Keratinocyte (primary cell): ENCODE results near the gene KCNN3. TPM values are rescaled to one million over a fixed set of nuclear protein-coding genes. Genes with fewer than 3 reads are reported as not detected.

ENCODE experiments used
- DNase-seq: peaks from one replicate; pipeline ENCODE4 v3.0.0-alpha.2; 2011; ENCODE audit warnings: low read depth, missing footprints, low spot score
- FAIRE-seq: peaks from 2 replicates; lab custom pipeline; 2011; peaks lifted over from hg19 to GRCh38; lab: Jason Lieb, UNC
- H2AFZ ChIP-seq: 2 replicates; pipeline ENCODE4 v1.6.0; 2012; ENCODE audit warnings: low read length, control low read depth, inconsistent platforms; ENCODE audit not compliant: control insufficient read depth
- H3K27ac ChIP-seq: 2 replicates; pipeline ENCODE4 v1.5.1; 2011; ENCODE audit warnings: low read length; ENCODE audit not compliant: control insufficient read depth, insufficient read depth
- H3K27me3 ChIP-seq: 3 replicates; pipeline ENCODE4 v1.6.0; 2011; ENCODE audit warnings: low read length; ENCODE audit not compliant: control insufficient read depth, insufficient read depth; ENCODE audit errors: extremely low read depth
- H3K36me3 ChIP-seq, 2 experiments: 2 replicates in 1 of 2; 3 replicates in 1 of 2; pipeline ENCODE4 v1.5.1; 2011; ENCODE audit warnings: low read length in 2 of 2, mild to moderate bottlenecking in 1 of 2; ENCODE audit not compliant: control insufficient read depth in 2 of 2, insufficient read depth in 2 of 2; ENCODE audit errors: extremely low read depth in 1 of 2
- H3K4me1 ChIP-seq: 3 replicates; pipeline ENCODE4 v1.5.1; 2011; ENCODE audit warnings: low read length; ENCODE audit not compliant: control insufficient read depth, insufficient read depth; ENCODE audit errors: extremely low read depth
- H3K4me2 ChIP-seq: 3 replicates; pipeline ENCODE4 v1.6.0; 2011; ENCODE audit warnings: low read depth, low read length; ENCODE audit not compliant: control insufficient read depth, insufficient read depth; ENCODE audit errors: extremely low read depth
- H3K4me3 ChIP-seq, 3 experiments: fragments of 200-600 bp in 1 of 3; sonication (generic) in 1 of 3; 2 replicates in 2 of 3; 3 replicates in 1 of 3; pipeline ENCODE4 v1.5.1; 2011 to 2016; ENCODE audit warnings: low read length in 3 of 3, mild to moderate bottlenecking in 3 of 3, control low read depth in 2 of 3, inconsistent platforms in 1 of 3, low read depth in 1 of 3, mixed read lengths in 1 of 3, mixed run types in 1 of 3, moderate library complexity in 1 of 3; ENCODE audit not compliant: control insufficient read depth in 2 of 3, insufficient read depth in 2 of 3; ENCODE audit errors: extremely low read depth in 1 of 3
- H3K79me2 ChIP-seq: 2 replicates; pipeline ENCODE4 v1.6.0; 2012; ENCODE audit warnings: low read length; ENCODE audit not compliant: control insufficient read depth, insufficient read depth
- H3K9ac ChIP-seq: 3 replicates; pipeline ENCODE4 v1.6.0; 2011; ENCODE audit warnings: low read length; ENCODE audit not compliant: control insufficient read depth, insufficient read depth; ENCODE audit errors: extremely low read depth
- H3K9me1 ChIP-seq: 3 replicates; pipeline ENCODE4 v1.6.0; 2011; ENCODE audit warnings: low read length; ENCODE audit not compliant: control insufficient read depth, insufficient read depth; ENCODE audit errors: extremely low read depth
- H3K9me3 ChIP-seq: 2 replicates; pipeline ENCODE4 v1.5.1; 2012; ENCODE audit warnings: low read depth, low read length; ENCODE audit not compliant: control insufficient read depth
- H4K20me1 ChIP-seq: 3 replicates; pipeline ENCODE4 v1.6.0; 2011; ENCODE audit warnings: low read length; ENCODE audit not compliant: control insufficient read depth, insufficient read depth; ENCODE audit errors: extremely low read depth
- EZH2 ChIP-seq: IDR thresholded peaks from one replicate; pipeline ENCODE4 v1.6.1; 2012; ENCODE audit warnings: inconsistent platforms, mild to moderate bottlenecking, low read length, moderate library complexity
- dilution Hi-C: fragments of 300-500 bp; cut with MboI; formaldehyde crosslinking; loops from one replicate; pipeline ENCODE4 v1.7.0; 2020; ENCODE audit warnings: low sequenced_read_pairs; ENCODE audit not compliant: extremely low pct_ligation_motif_present
- polyA plus RNA-seq, 5 experiments: library from polyadenylated mRNA; depleted of rRNA in 3 of 5; stranded (reverse) in 3 of 5; stranded (forward) in 1 of 5; unstranded in 1 of 5; fragments of >200 nt; gene quantifications; 1 replicate in 1 of 5; 2 replicates in 3 of 5; 3 replicates in 1 of 5; pipeline versions ENCODE4 v1.2.1 to v1.2.3, GENCODE V29; 2011 to 2012; ENCODE audit warnings: missing spikeins in 2 of 5, low read depth in 1 of 5, low replicate concordance in 1 of 5
- TF ChIP-seq, protein P1 (sequence below), 3 experiments: IDR thresholded peaks in 1 of 3; conservative IDR thresholded peaks in 1 of 3; optimal IDR thresholded peaks in 1 of 3; 2 replicates in 2 of 3; 3 replicates in 1 of 3; pipeline versions ENCODE3 to v1.5.1; 2011; ENCODE audit warnings: low read length in 3 of 3, mild to moderate bottlenecking in 3 of 3, moderate library complexity in 2 of 3, control low read depth in 1 of 3, inconsistent platforms in 1 of 3; ENCODE audit not compliant: insufficient read depth in 2 of 3; ENCODE audit errors: extremely low read depth in 1 of 3

The KCNN3 gene
- polyA plus RNA-seq, 1 donor (not counting 4 experiments of a cell fraction or from before 2014, with no cell fraction given), result 0.05 TPM

- dilution Hi-C loops, result no loop called here
- Histone ChIP-seq H2AFZ (no peak overlapping the region), H3K79me2 (no peaks in the 10 kb centered on the region), H3K4me3 (no peak overlapping the region), H3K9me1 (no peaks in the 10 kb centered on the region), H3K36me3 (no peaks in the 10 kb centered on the region), H3K9me3 (no peaks in the 10 kb centered on the region), H3K4me1 (no peaks in the 10 kb centered on the region), H3K27me3 (peaks cover 9% of the 10 kb centered on the region), H3K27ac (no peak overlapping the region), H4K20me1 (no peaks in the 10 kb centered on the region), H3K4me2 (no peak overlapping the region), H3K9ac (no peak overlapping the region)
- FAIRE-seq (no peak), DNase-seq (no peak)
- no peak for TF ChIP-seq EZH2
- TF ChIP-seq, protein P1, sequence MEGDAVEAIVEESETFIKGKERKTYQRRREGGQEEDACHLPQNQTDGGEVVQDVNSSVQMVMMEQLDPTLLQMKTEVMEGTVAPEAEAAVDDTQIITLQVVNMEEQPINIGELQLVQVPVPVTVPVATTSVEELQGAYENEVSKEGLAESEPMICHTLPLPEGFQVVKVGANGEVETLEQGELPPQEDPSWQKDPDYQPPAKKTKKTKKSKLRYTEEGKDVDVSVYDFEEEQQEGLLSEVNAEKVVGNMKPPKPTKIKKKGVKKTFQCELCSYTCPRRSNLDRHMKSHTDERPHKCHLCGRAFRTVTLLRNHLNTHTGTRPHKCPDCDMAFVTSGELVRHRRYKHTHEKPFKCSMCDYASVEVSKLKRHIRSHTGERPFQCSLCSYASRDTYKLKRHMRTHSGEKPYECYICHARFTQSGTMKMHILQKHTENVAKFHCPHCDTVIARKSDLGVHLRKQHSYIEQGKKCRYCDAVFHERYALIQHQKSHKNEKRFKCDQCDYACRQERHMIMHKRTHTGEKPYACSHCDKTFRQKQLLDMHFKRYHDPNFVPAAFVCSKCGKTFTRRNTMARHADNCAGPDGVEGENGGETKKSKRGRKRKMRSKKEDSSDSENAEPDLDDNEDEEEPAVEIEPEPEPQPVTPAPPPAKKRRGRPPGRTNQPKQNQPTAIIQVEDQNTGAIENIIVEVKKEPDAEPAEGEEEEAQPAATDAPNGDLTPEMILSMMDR (optimal IDR thresholded peaks at IDR 0.05 in 1 of 3, IDR thresholded peaks at IDR 0.05 in 1 of 3, conservative IDR thresholded peaks at IDR 0.05 in 1 of 3; ENCODE audit: extremely low read depth in 1 of 3, insufficient read depth in 2 of 3, low read length in 3 of 3), result no peak
Measured at GRCh38 chr1:154886281-154887015, 16.4 kb upstream of the KCNN3 start.

GRCh38 chr1:154884869-154885701 is 15.0 kb upstream of the KCNN3 start:
- DNase-seq, result no peak
- Histone ChIP-seq H4K20me1 (no peaks in the 10 kb centered on the region), H3K9me3 (no peaks in the 10 kb centered on the region), H3K27me3 (peaks cover 9% of the 10 kb centered on the region), H2AFZ (no peak overlapping the region), H3K36me3 (no peaks in the 10 kb centered on the region), H3K4me1 (no peaks in the 10 kb centered on the region), H3K4me2 (no peak overlapping the region), H3K9ac (no peak overlapping the region), H3K9me1 (no peaks in the 10 kb centered on the region), H3K79me2 (no peaks in the 10 kb centered on the region), H3K27ac (no peak overlapping the region), H3K4me3 (no peak overlapping the region)
- dilution Hi-C loops, result no loop called here
- FAIRE-seq, result no peak
- no peak for TF ChIP-seq EZH2
- TF ChIP-seq, protein P1 (optimal IDR thresholded peaks at IDR 0.05 in 1 of 3, IDR thresholded peaks at IDR 0.05 in 1 of 3, conservative IDR thresholded peaks at IDR 0.05 in 1 of 3; ENCODE audit: extremely low read depth in 1 of 3, insufficient read depth in 2 of 3, low read length in 3 of 3), result no peak
